Measurements from ENCODE around the gene CHERP.

CHERP gene

GRCh38 chr19:16541526-16542044 is 652 bp downstream of the CHERP start:
- DNase-seq: no peak

- DNase-seq: no peak
Measured at GRCh38 chr19:16540948-16541347, 1.3 kb downstream of the CHERP start.

GRCh38 chr19:16537111-16537510 is 5.1 kb downstream of the CHERP start:
- DNase-seq: no peak

GRCh38 chr19:16536130-16536529 is 6.1 kb downstream of the CHERP start:
- DNase-seq: no peak

- no peak for DNase-seq
Measured at GRCh38 chr19:16535381-16535780, 6.9 kb downstream of the CHERP start.

- no peak for DNase-seq
Measured at GRCh38 chr19:16532440-16533234, 9.6 kb downstream of the CHERP start.

GRCh38 chr19:16531380-16531669 is 10.9 kb downstream of the CHERP start:
- no peak for DNase-seq

- DNase-seq: no peak
Measured at GRCh38 chr19:16530540-16531379, 11.5 kb downstream of the CHERP start.

- no peak for DNase-seq
Measured at GRCh38 chr19:16529466-16530144, 12.6 kb downstream of the CHERP start.

- DNase-seq: no peak
Measured at GRCh38 chr19:16527971-16528521, 14.2 kb downstream of the CHERP start.

- DNase-seq: no peak
Measured at GRCh38 chr19:16527334-16527935, 14.8 kb downstream of the CHERP start.

GRCh38 chr19:16525751-16526481 is 16.3 kb downstream of the CHERP start:
- no peak for DNase-seq

GRCh38 chr19:16524991-16525734 is 17.1 kb downstream of the CHERP start:
- no peak for DNase-seq

GRCh38 chr19:16522559-16523377 is 19.5 kb downstream of the CHERP start:
- DNase-seq: no peak

- no peak for DNase-seq
Measured at GRCh38 chr19:16521715-16522289, 20.4 kb downstream of the CHERP start.

- no peak for DNase-seq
Measured at GRCh38 chr19:16520986-16521624, 21.1 kb downstream of the CHERP start.

GRCh38 chr19:16520074-16520973 is 21.9 kb downstream of the CHERP start:
- DNase-seq: no peak

GRCh38 chr19:16519230-16519687 is 23.0 kb downstream of the CHERP start:
- no peak for DNase-seq
